H7 (cell line): ENCODE measurements around the gene MAPK13. TPM values are rescaled to one million over a fixed set of nuclear protein-coding genes. Genes with fewer than 3 reads are reported as not detected.

Experiments used
- DNase-seq: peaks from one replicate; pipeline ENCODE4 v3.0.0; 2012
- H3K27me3 ChIP-seq: 2 replicates; pipeline ENCODE4 v1.6.0; 2011; ENCODE audit warnings: mild to moderate bottlenecking, low read length; ENCODE audit not compliant: control insufficient read depth, insufficient read depth
- H3K36me3 ChIP-seq: replicated peaks from 2 replicates; pipeline ENCODE4 v1.5.1; 2011; ENCODE audit warnings: low read length; ENCODE audit not compliant: control insufficient read depth, insufficient read depth
- H3K4me3 ChIP-seq: 2 replicates; pipeline ENCODE4 v1.5.1; 2011; ENCODE audit warnings: low read depth, mild to moderate bottlenecking, control low read depth, low read length, moderate library complexity; ENCODE audit not compliant: insufficient read depth
- total RNA-seq: library from RNA; depleted of rRNA; stranded (reverse); fragments of >200 nt; shearing (Covaris generic); gene quantifications from 2 replicates; pipeline ENCODE4 v1.2.3, GENCODE V29; 2014

Gene MAPK13
- total RNA-seq, 1 experiment from 2014 or later: 3.2 TPM

DNA sequence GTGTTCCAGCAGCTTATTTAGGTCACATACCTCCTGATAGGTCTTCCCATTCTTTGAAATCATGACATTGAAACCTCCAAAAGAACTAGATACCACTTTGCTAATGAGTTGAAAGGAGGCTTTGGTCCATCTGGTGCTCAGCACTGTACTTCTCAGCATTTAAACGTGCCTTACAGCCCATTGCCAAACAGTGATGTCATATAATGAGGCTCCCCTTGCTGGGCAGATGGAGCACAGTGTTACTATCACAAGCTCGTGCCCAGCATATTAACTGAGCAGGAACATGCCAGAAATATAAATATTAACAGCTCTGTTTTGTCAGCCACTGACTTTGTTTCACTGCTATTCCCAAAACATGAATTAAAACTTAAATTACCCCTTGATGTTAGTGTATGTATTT is 25.5 kb upstream of the MAPK13 start:
- no peak for DNase-seq
- no peak overlapping the region for H3K4me3 ChIP-seq
- peaks cover 9% of the 10 kb centered on the region for H3K36me3 ChIP-seq
- H3K27me3 ChIP-seq: no peaks in the 10 kb centered on the region

DNA sequence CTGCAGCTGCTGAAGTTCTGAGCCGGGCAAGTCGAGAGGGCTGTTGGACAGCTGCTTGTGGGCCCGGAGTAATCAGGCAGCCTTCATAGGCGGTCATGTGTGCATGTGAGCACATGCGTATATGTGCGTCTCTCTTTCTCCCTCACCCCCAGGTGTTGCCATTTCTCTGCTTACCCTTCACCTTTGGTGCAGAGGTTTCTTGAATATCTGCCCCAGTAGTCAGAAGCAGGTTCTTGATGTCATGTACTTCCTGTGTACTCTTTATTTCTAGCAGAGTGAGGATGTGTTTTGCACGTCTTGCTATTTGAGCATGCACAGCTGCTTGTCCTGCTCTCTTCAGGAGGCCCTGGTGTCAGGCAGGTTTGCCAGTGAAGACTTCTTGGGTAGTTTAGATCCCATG is 21.2 kb upstream of the MAPK13 start:
- H3K27me3 ChIP-seq: no peaks in the 10 kb centered on the region
- no peak for DNase-seq
- peaks cover 9% of the 10 kb centered on the region for H3K36me3 ChIP-seq
- no peak overlapping the region for H3K4me3 ChIP-seq

DNA sequence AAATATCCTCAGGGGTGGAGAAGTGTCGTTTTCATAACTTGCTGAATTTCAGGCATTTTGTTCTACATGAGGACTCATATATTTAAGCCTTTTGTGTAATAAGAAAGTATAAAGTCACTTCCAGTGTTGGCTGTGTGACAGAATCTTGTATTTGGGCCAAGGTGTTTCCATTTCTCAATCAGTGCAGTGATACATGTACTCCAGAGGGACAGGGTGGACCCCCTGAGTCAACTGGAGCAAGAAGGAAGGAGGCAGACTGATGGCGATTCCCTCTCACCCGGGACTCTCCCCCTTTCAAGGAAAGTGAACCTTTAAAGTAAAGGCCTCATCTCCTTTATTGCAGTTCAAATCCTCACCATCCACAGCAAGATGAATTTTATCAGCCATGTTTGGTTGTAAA is 20.3 kb upstream of the MAPK13 start:
- Histone ChIP-seq H3K4me3 (no peak overlapping the region), H3K27me3 (no peaks in the 10 kb centered on the region), H3K36me3 (peaks cover 7% of the 10 kb centered on the region)
- no peak for DNase-seq

DNA sequence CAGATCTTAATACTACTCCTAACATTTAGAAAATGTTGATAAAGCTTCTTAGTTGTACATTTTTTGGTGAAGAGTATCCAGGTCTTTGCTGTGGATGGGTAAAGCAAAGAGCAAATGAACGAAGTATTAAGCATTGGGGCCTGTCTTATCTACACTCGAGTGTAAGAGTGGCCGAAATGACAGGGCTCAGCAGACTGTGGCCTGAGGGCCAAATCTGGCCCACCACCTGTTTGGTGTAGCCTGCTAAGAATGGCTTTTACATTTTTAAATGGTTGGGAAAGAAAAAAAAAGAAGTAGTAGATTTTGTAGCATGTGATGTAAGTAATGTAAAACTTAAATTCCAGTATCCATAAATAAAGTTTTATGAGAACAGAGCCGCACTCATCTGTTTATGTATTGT is 19.4 kb upstream of the MAPK13 start:
- DNase-seq: no peak
- Histone ChIP-seq H3K4me3 (no peak overlapping the region), H3K27me3 (no peaks in the 10 kb centered on the region), H3K36me3 (peaks cover 7% of the 10 kb centered on the region)

DNA sequence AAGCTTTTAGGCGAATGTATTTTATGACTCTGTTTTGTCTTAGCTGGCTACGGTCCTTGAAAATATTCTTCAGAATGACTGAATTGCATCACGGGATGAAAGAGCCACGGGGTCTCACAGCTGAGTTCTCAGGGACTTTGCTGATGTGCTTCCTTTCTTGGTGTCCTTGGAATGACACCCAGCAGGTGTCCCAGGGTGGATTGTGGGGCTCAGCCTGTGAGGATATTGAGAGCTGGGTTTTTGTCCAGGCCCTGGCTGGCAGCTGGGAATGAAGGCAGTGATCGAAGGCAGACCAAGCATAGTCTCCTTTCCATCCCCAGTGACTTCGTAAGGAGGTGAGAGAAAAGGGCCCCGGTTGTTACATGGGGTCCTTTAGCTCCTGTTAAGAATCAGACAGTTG is 18.8 kb upstream of the MAPK13 start:
- no peak overlapping the region for H3K4me3 ChIP-seq
- H3K36me3 ChIP-seq: peaks cover 7% of the 10 kb centered on the region
- DNase-seq: no peak
- no peaks in the 10 kb centered on the region for H3K27me3 ChIP-seq

DNA sequence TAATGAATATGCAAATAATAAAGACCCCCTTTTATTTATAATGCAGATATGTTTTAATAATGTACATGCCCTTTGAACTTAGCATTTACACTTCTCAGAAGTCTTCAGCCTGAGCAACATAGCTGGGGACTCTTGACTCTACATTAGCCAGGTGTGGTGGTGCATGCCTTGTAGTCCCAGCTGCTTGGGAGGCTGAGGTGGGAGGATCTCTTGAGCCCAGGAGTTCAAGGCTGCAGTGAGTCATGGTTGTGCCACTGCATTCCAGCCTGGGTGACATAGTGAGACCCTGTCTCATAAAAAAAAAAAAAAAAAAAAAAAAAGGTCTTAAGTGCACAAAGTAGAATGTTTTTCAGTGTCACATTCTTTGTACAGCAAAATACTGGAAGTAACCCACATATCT is 17.3 kb upstream of the MAPK13 start:
- Histone ChIP-seq H3K4me3 (no peak overlapping the region), H3K27me3 (no peaks in the 10 kb centered on the region), H3K36me3 (peaks cover 5% of the 10 kb centered on the region)
- DNase-seq: no peak

DNA sequence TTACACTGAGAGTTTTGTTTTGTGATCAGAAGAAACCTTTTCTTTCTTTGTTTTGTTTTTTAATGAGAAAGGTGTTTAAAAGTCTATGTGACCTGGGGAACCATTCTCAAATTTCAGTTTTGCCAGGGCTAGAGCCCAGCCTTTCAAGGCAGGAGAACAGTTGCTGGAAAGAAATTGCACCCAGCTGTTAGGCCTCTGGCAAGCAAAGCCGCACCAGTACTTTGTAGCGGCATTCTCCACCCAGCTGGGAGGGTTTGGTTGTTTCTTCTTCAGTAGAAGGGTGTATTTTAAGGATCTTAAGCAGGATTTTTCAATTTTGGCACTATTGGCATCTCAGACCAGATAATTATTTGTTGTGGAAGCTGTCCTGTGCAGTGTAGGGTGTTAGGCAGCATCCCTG is 16.6 kb upstream of the MAPK13 start:
- no peak overlapping the region for H3K4me3 ChIP-seq
- H3K27me3 ChIP-seq: no peaks in the 10 kb centered on the region
- no peak for DNase-seq
- H3K36me3 ChIP-seq: peaks cover 2% of the 10 kb centered on the region

DNA sequence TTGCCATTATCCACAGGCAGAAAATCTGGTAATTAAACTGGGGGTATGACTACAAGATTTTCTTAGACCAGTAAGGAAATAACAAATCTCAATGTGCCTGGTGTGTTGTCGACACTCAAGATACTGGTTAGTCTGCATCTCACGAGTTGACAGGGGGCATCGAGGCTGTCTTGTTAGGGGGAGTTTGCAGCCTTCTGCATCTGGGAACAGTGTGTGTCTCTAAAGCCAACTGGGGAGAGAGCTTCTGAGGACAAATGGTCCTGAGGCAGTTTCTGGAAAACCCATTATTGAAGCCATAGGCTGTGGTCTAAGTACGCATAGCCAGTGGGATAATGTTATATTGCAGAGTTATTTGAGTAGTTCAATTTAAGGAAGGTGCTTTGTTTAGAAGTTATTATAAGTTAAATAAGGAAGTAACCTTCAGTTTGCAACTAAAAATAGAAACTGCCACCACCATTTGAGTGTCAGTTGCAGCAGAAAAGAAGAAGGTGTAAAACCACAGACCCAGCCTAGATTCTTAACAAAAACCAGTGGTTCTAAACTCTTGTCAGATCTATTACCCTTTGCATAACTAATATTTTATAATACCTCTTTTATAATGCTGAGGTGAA is 15.4 kb upstream of the MAPK13 start:
- H3K36me3 ChIP-seq: no peaks in the 10 kb centered on the region; the same call in 1 of the 2 replicates

DNA sequence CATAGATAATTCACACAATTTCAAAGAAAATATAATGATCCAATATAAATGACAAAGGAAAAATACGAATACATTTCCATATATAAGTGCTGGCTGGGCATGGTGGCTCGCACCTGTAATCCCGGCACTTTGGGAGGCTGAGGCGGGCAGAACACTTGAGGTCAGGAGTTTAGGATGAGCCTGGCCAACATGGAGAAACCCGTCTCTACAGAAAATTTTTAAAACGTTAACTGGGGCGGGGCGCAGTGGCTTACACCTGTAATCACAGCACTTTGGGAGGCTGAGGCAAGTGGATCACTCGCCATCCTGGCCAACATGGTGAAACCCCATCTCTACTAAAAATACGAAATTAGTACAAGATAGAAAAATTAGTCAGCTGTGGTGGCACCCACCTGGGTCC is 14.9 kb upstream of the MAPK13 start:
- no peak overlapping the region for H3K4me3 ChIP-seq
- H3K27me3 ChIP-seq: no peaks in the 10 kb centered on the region
- H3K36me3 ChIP-seq: no peaks in the 10 kb centered on the region; the same call in 1 of the 2 replicates
- no peak for DNase-seq

More for the DNA sequence above, 15.4 kb upstream of the MAPK13 start:
- DNase-seq: no peak
- Histone ChIP-seq H3K4me3 (no peak overlapping the region), H3K27me3 (no peaks in the 10 kb centered on the region)

DNA sequence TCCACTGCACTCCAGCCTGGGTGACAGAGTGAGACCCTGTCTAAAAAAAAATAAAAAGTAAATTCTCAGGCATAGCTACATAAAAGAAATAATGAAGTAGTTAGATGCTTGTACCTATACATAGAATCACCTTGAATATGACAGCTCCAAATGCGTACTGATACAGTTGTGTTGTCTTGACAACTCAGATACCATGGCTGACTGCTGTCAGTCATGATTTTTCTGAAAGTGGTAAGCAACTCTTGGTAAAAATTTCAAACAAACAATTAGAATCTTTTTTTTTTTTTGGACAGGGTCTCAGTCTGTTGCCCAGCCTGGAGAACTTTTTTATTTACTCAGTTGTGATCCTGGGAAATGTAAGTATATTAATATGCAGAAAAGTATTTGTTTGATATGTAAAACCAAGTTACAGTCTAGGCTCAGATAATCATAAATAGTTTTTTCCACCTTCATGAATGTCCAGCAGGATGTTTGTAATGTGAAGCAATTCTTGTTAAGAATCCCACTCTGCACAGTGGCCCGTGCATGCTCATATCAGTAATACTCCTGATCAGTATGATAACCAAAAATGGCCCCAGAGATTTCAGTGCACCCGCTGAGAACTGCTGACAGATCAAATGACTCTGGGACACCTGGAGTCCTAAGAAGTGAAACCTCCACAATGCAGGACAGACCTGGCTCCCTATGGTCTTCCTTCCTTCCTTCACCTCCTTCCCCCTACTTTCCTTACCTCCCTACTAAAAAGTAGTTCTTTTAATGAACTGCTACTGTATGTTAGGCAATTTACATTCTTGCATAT is 14.0 kb upstream of the MAPK13 start:
- Histone ChIP-seq H3K27me3 (no peaks in the 10 kb centered on the region), H3K36me3 (no peaks in the 10 kb centered on the region; the same call in 1 of the 2 replicates), H3K4me3 (no peak overlapping the region)
- DNase-seq: no peak

DNA sequence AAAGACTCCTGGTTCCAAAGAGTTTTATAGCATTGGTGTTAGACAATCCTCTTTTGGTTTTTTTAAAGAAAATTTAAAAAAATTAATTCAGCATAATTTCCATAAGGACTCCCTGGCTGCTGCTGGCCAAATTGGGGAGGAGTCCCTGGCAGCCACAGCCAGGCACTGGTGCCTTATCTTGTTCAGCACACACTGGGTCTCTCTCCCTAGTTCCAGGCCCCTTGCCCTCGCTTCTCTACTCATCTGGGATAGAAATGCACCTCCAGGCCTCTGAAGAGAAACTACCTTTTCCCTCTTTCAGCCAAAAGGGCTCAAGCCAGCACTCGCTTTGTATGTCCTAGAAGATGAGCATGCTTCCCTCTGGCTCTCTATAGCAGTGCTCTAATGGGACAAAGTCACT is 13.4 kb upstream of the MAPK13 start:
- no peaks in the 10 kb centered on the region; the same call in 1 of the 2 replicates for H3K36me3 ChIP-seq
- no peaks in the 10 kb centered on the region for H3K27me3 ChIP-seq
- no peak overlapping the region for H3K4me3 ChIP-seq
- no peak for DNase-seq

DNA sequence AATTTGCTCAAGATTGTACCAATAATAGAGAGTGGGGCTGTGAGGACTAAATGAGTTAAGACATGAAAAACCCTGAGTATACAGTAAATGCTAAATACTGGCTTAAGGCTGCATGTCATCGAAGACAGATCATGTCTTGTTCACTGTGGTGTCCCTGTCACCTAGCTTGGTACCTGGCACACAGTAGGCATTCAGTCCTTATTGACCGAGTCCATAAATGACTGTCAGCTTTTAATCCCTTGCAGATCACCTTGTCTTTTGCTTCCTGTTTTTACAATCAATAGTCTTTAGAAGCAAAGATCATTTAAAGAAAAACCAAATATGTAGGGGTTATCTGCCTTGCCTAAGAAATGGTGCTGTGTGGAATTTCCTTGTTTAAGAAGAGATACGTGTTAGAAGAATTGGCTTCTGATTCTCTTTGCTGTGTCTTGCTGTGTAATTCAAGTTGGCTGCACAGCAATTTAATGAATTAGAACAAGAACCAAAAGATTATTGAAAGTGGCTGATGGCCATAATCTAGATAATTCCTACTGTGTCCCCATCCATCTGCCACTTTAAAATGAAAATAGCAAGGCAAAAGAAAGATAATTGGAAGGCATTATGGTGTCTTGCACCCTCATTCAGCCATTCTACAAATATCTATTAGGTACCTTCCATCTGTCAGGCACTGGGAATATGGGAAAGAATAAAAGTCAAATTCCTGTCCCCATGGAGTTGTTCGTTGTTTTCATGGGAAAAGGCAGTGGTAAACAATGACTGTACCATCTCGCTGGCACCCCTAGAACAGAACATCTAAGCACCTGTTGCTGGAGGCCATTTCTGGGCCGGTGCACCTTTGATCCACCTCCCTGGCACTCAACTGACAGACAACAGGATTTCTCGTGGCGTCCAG is 12.4 kb upstream of the MAPK13 start:
- Histone ChIP-seq H3K36me3 (no peaks in the 10 kb centered on the region; the same call in 1 of the 2 replicates), H3K4me3 (no peak overlapping the region), H3K27me3 (no peaks in the 10 kb centered on the region)
- no peak for DNase-seq

DNA sequence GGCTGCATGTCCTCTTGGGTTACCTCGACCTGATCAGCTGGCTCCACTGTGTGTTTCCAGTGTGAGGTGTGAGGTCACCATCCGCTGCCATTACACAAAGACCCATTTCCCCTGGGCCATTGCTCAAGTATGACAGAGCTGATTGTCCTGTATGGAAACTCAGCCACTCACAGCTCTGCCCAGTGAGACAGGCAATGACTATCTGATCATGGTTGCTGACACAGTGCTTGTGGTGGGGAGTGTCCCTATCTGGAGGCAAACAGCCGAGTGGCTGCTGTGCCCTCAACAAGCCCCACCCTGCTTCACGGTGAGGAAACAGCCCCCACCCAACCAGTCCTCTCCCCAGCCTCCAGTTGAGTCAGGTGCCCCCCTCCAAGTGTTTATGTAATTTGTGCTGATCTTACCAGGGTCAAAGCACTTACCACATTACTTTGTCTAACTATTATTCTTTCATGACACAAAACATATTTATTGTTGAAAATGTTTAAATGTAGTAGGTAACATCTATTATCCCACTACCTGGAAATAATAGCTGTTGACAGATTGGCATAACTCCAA is 11.7 kb upstream of the MAPK13 start:
- Histone ChIP-seq H3K27me3 (no peaks in the 10 kb centered on the region), H3K4me3 (no peak overlapping the region), H3K36me3 (no peaks in the 10 kb centered on the region; the same call in 1 of the 2 replicates)
- DNase-seq: no peak

DNA sequence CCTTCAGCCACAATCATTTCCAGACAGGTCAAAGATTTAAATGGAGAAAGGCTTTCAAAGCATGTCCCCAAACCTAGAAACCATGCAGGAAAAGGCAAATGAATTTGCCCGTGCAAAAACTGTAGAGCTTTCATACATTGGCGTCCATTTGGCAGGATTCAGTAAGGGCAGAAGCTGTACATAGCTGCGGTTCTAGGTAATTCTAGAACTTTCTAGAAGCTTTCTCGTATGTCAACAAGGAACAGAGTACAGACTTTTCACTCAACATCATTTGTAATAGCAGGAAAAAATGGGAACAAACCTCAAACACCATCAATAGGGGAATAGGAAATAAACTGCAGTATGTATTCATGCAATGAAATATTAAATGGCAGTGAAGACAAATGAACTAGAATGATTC is 11.1 kb upstream of the MAPK13 start:
- Histone ChIP-seq H3K4me3 (no peak overlapping the region), H3K27me3 (no peaks in the 10 kb centered on the region), H3K36me3 (no peaks in the 10 kb centered on the region; the same call in 1 of the 2 replicates)
- DNase-seq: no peak
